Uterus (tissue), 2 donors: Measurements from ENCODE around the gene AHDC1.

Source experiments
- CTCF ChIP-seq, 4 experiments: fragments of 200-600 bp in 2 of 4; fragments of 450-650 bp in 2 of 4; sonication (generic) in 2 of 4; IDR thresholded peaks; one replicate each; pipeline ENCODE4 v1.5.1; 2016 to 2019; ENCODE audit warnings: antibody characterized with exemption in 4 of 4, mild to moderate bottlenecking in 2 of 4, moderate library complexity in 1 of 4
- POLR2A ChIP-seq, 2 donors: fragments of 450-650 bp; IDR thresholded peaks; one replicate each; pipeline ENCODE4 v1.6.1; 2016; ENCODE audit warnings: antibody characterized with exemption in 2 of 2, mild to moderate bottlenecking in 1 of 2, moderate library complexity in 1 of 2

GRCh38 chr1:27593678-27594563 lies 10.0 kb downstream of the AHDC1 start:
- TF ChIP-seq POLR2A (IDR thresholded peaks at IDR 0.05) (no peak), CTCF (IDR thresholded peaks at IDR 0.05) (no peak)
